ENCODE data around the gene SEC14L3.

SEC14L3 gene

DNA sequence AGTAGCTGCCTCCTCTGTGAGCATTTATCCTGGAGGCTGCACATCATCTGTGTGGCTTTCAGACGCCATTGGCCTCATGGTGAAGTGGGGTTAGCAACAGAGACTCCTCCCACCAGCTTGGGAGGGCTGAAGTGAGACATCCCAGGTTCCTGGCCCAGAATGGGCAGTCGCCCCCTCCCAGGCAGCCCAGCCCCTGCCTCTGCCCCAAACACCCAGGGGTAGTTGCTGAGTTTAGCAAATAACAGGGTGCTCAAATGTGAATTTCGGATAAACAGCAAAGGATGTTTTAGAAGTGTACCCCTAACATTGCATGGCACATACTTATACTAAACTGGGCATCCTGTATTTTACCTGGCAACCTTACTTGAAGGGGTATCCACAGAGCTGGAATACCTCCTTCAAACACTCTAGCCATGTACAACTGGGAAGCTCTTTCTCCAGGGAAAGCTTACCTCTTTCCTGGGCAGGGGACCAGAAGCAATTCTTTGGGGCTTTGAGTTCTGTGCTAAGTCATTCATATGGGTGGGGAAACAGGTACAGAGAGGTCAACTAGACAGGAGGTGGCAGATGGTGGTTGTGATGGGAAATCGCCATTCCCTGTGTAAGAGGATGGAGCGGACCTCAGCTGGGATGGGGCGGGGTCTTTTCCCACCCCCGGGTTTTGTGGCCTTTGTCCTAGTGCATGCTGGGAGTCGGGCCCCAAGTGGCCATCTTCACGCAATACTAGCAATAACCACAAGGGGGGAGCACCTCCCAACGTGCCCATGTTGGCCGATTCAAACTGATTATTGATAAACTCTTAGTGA, 27.0 kb downstream of the SEC14L3 start:
- DNase-seq (ENCODE audit: low read depth, low spot score) = peak; percentile 60
- Histone ChIP-seq H3K9me3 (ENCODE audit: insufficient read depth, low read length) (no peaks in the 10 kb centered on the region), H3K36me3 (ENCODE audit: insufficient read depth, insufficient read length, low read length) (no peaks in the 10 kb centered on the region), H3K27me3 (ENCODE audit: insufficient read depth, insufficient read length) (no peaks in the 10 kb centered on the region), H3K9ac (ENCODE audit: insufficient read length, low read depth) (no peak overlapping the region), H3K4me3 (ENCODE audit: insufficient read length, low read depth) (no peak overlapping the region), H3K4me1 (ENCODE audit: insufficient read depth, insufficient read length) (no peaks in the 10 kb centered on the region)
- no peak for TF ChIP-seq SUZ12 (IDR thresholded peaks at IDR 0.05; ENCODE audit: extremely low read depth, insufficient read depth, insufficient read length)
- TF ChIP-seq ZNF274 (IDR thresholded peaks at IDR 0.05; ENCODE audit: low read depth, low read length) = no peak
- no peak for TF ChIP-seq YY1 (IDR thresholded peaks at IDR 0.05; ENCODE audit: insufficient read depth, insufficient read length)

DNA sequence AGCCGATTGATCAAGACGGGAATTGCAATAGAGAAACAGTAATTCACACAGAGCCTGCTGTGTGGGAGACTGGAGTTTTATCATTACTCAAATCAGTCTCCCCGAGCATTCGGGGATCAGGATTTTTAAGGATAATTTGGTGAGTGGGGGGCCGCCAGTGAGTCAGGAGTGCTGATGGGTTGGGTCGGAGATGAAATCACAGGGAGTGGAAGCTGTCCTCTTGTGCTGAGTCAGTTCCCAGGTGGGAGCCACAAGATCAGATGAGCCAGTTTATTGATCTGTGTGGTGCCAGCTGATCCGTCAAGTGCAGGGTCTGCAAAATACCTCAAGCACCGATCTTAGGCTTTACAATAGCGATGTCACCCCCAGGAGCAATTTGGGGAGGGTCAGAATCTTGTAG, 30.7 kb downstream of the SEC14L3 start:
- Histone ChIP-seq H3K4me3 (ENCODE audit: insufficient read length, low read depth) (no peak overlapping the region), H3K4me1 (ENCODE audit: insufficient read depth, insufficient read length) (no peaks in the 10 kb centered on the region), H3K9me3 (ENCODE audit: insufficient read depth, low read length) (peaks cover 13% of the 10 kb centered on the region; the same call in 1 of the 2 replicates), H3K9ac (ENCODE audit: insufficient read length, low read depth) (no peak overlapping the region), H3K27me3 (ENCODE audit: insufficient read depth, insufficient read length) (no peaks in the 10 kb centered on the region), H3K36me3 (ENCODE audit: insufficient read depth, insufficient read length, low read length) (no peaks in the 10 kb centered on the region)
- no peak for DNase-seq (ENCODE audit: low read depth, low spot score)
- TF ChIP-seq YY1 (IDR thresholded peaks at IDR 0.05; ENCODE audit: insufficient read depth, insufficient read length) = no peak
- no peak for TF ChIP-seq SUZ12 (IDR thresholded peaks at IDR 0.05; ENCODE audit: extremely low read depth, insufficient read depth, insufficient read length)
- no peak for TF ChIP-seq ZNF274 (IDR thresholded peaks at IDR 0.05; ENCODE audit: low read depth, low read length)

GRCh38 chr22:30439836-30440235, 32.0 kb downstream of the SEC14L3 start:
- H3K27me3 ChIP-seq (ENCODE audit: insufficient read depth, insufficient read length) = no peaks in the 10 kb centered on the region
- no peak overlapping the region for H3K4me3 ChIP-seq (ENCODE audit: insufficient read length, low read depth)
- TF ChIP-seq ZNF274 (IDR thresholded peaks at IDR 0.05; ENCODE audit: low read depth, low read length) (no peak), SUZ12 (IDR thresholded peaks at IDR 0.05; ENCODE audit: extremely low read depth, insufficient read depth, insufficient read length) (no peak), YY1 (IDR thresholded peaks at IDR 0.05; ENCODE audit: insufficient read depth, insufficient read length) (no peak)
- no peak overlapping the region for H3K9ac ChIP-seq (ENCODE audit: insufficient read length, low read depth)
- DNase-seq (ENCODE audit: low read depth, low spot score) = no peak
- no peaks in the 10 kb centered on the region for H3K36me3 ChIP-seq (ENCODE audit: insufficient read depth, insufficient read length, low read length)
- H3K4me1 ChIP-seq (ENCODE audit: insufficient read depth, insufficient read length) = peaks cover 2% of the 10 kb centered on the region
- peaks cover 13% of the 10 kb centered on the region; the same call in 1 of the 2 replicates for H3K9me3 ChIP-seq (ENCODE audit: insufficient read depth, low read length)

- H3K27me3 ChIP-seq (ENCODE audit: insufficient read depth, insufficient read length) = no peaks in the 10 kb centered on the region
- H3K9me3 ChIP-seq (ENCODE audit: insufficient read depth, low read length) = peaks cover 13% of the 10 kb centered on the region; the same call in 1 of the 2 replicates
- no peak overlapping the region for H3K9ac ChIP-seq (ENCODE audit: insufficient read length, low read depth)
- no peaks in the 10 kb centered on the region for H3K36me3 ChIP-seq (ENCODE audit: insufficient read depth, insufficient read length, low read length)
- H3K4me3 ChIP-seq (ENCODE audit: insufficient read length, low read depth) = no peak overlapping the region
- no peak for DNase-seq (ENCODE audit: low read depth, low spot score)
- peaks cover 2% of the 10 kb centered on the region for H3K4me1 ChIP-seq (ENCODE audit: insufficient read depth, insufficient read length)
- TF ChIP-seq ZNF274 (IDR thresholded peaks at IDR 0.05; ENCODE audit: low read depth, low read length) = no peak
- TF ChIP-seq SUZ12 (IDR thresholded peaks at IDR 0.05; ENCODE audit: extremely low read depth, insufficient read depth, insufficient read length) = no peak
- TF ChIP-seq YY1 (IDR thresholded peaks at IDR 0.05; ENCODE audit: insufficient read depth, insufficient read length) = no peak
Observed at GRCh38 chr22:30439226-30439625, 32.6 kb downstream of the SEC14L3 start.

DNA sequence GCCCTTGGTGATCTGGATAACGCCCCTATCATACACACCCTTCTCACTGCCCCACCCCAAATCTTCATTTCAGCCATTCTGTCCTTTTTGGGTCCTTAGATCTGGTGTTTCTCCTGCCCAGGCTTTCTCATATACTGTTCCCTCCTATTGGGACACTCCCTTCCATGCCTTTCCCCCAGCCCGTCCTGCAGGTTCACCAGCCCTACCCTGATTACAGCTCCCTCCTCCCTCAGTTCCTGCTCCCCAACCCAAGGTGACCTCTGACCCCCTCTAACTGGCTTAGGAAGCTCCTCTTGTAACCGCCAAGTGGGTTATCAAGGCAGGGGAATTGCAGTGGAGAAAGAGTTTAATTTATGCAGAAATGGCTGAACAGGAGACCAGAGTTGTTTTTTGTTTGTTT, 33.3 kb downstream of the SEC14L3 start:
- Histone ChIP-seq H3K9ac (ENCODE audit: insufficient read length, low read depth) (no peak overlapping the region), H3K36me3 (ENCODE audit: insufficient read depth, insufficient read length, low read length) (no peaks in the 10 kb centered on the region), H3K9me3 (ENCODE audit: insufficient read depth, low read length) (peaks cover 13% of the 10 kb centered on the region; the same call in 1 of the 2 replicates), H3K4me3 (ENCODE audit: insufficient read length, low read depth) (no peak overlapping the region), H3K27me3 (ENCODE audit: insufficient read depth, insufficient read length) (no peaks in the 10 kb centered on the region), H3K4me1 (ENCODE audit: insufficient read depth, insufficient read length) (peaks cover 2% of the 10 kb centered on the region)
- no peak for DNase-seq (ENCODE audit: low read depth, low spot score)
- TF ChIP-seq ZNF274 (IDR thresholded peaks at IDR 0.05; ENCODE audit: low read depth, low read length) = no peak
- TF ChIP-seq SUZ12 (IDR thresholded peaks at IDR 0.05; ENCODE audit: extremely low read depth, insufficient read depth, insufficient read length) = no peak
- no peak for TF ChIP-seq YY1 (IDR thresholded peaks at IDR 0.05; ENCODE audit: insufficient read depth, insufficient read length)

GRCh38 chr22:30436196-30436595, 35.6 kb downstream of the SEC14L3 start:
- no peak for TF ChIP-seq ZNF274 (IDR thresholded peaks at IDR 0.05; ENCODE audit: low read depth, low read length)
- TF ChIP-seq YY1 (IDR thresholded peaks at IDR 0.05; ENCODE audit: insufficient read depth, insufficient read length) = no peak
- TF ChIP-seq SUZ12 (IDR thresholded peaks at IDR 0.05; ENCODE audit: extremely low read depth, insufficient read depth, insufficient read length) = no peak
- Histone ChIP-seq H3K9ac (ENCODE audit: insufficient read length, low read depth) (no peak overlapping the region), H3K4me3 (ENCODE audit: insufficient read length, low read depth) (no peak overlapping the region)

DNA sequence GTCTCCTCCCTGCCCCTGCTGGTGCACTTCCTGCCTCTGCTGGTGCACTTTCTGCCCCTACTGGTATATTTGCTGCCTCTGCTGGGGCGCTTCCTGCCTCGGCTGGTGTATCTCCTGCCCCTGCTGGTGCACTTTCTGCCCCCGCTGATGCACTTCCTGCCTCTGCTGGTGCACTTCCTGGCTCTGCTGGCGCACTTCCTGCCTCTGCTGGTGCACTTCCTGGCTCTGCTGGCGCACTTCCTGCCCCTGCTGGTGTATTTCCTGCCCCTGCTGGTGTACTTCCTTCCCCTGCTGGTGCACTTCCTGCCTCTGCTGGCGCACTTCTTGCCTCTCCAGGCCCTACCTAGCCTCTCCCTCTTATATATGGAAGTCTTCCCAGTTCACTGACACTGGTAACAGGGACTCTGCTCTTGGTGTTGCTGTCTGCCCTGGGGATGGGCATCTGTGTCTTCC, 36.1 kb downstream of the SEC14L3 start:
- H3K27me3 ChIP-seq (ENCODE audit: insufficient read depth, insufficient read length) = no peaks in the 10 kb centered on the region

More at GRCh38 chr22:30436196-30436595, 35.6 kb downstream of the SEC14L3 start:
- no peaks in the 10 kb centered on the region for H3K27me3 ChIP-seq (ENCODE audit: insufficient read depth, insufficient read length)
- no peaks in the 10 kb centered on the region for H3K36me3 ChIP-seq (ENCODE audit: insufficient read depth, insufficient read length, low read length)
- H3K4me1 ChIP-seq (ENCODE audit: insufficient read depth, insufficient read length) = peaks cover 2% of the 10 kb centered on the region
- DNase-seq (ENCODE audit: low read depth, low spot score) = no peak
- peaks cover 13% of the 10 kb centered on the region; the same call in 1 of the 2 replicates for H3K9me3 ChIP-seq (ENCODE audit: insufficient read depth, low read length)

More for the DNA sequence above, 36.1 kb downstream of the SEC14L3 start:
- Histone ChIP-seq H3K4me3 (ENCODE audit: insufficient read length, low read depth) (no peak overlapping the region), H3K4me1 (ENCODE audit: insufficient read depth, insufficient read length) (peaks cover 2% of the 10 kb centered on the region), H3K9ac (ENCODE audit: insufficient read length, low read depth) (no peak overlapping the region), H3K9me3 (ENCODE audit: insufficient read depth, low read length) (peaks cover 13% of the 10 kb centered on the region; the same call in 1 of the 2 replicates), H3K36me3 (ENCODE audit: insufficient read depth, insufficient read length, low read length) (no peaks in the 10 kb centered on the region)
- no peak for DNase-seq (ENCODE audit: low read depth, low spot score)
- no peak for TF ChIP-seq ZNF274 (IDR thresholded peaks at IDR 0.05; ENCODE audit: low read depth, low read length)
- TF ChIP-seq SUZ12 (IDR thresholded peaks at IDR 0.05; ENCODE audit: extremely low read depth, insufficient read depth, insufficient read length) = no peak
- no peak for TF ChIP-seq YY1 (IDR thresholded peaks at IDR 0.05; ENCODE audit: insufficient read depth, insufficient read length)
